Fibroblast of skin of scalp (primary cell): Measurements from ENCODE around the gene OSBP2.
A peak's percentile ranks its signal among the peaks of the same experiment; 100 is the strongest.

Experiments
- DNase-seq: peaks from one replicate; pipeline ENCODE4 v3.0.0-alpha.2; 2013

OSBP2 gene

GRCh38 chr22:30869667-30870395, 175.2 kb downstream of the OSBP2 start:
- DNase-seq = no peak

GRCh38 chr22:30870451-30871345, 176.0 kb downstream of the OSBP2 start:
- no peak for DNase-seq

GRCh38 chr22:30871391-30872284, 177.0 kb downstream of the OSBP2 start:
- no peak for DNase-seq

- DNase-seq = no peak
These were observed 177.8 kb downstream of the OSBP2 start for GRCh38 chr22:30872285-30873041.

- no peak for DNase-seq
These were observed 178.5 kb downstream of the OSBP2 start for GRCh38 chr22:30873086-30873650.

GRCh38 chr22:30873661-30874060, 179.0 kb downstream of the OSBP2 start:
- no peak for DNase-seq

GRCh38 chr22:30874431-30875370, 180.0 kb downstream of the OSBP2 start:
- DNase-seq = no peak

GRCh38 chr22:30875481-30876215, 181.0 kb downstream of the OSBP2 start:
- no peak for DNase-seq

- DNase-seq = no peak
These were observed 181.6 kb downstream of the OSBP2 start for GRCh38 chr22:30876221-30876751.

GRCh38 chr22:30876915-30877553, 182.4 kb downstream of the OSBP2 start:
- DNase-seq = peak; percentile 19

- no peak for DNase-seq
These were observed 183.2 kb downstream of the OSBP2 start for GRCh38 chr22:30877662-30878515.

GRCh38 chr22:30878516-30879414, 184.1 kb downstream of the OSBP2 start:
- DNase-seq = peak; percentile 6

- DNase-seq = no peak
These were observed 184.7 kb downstream of the OSBP2 start for GRCh38 chr22:30879415-30879797.

GRCh38 chr22:30880181-30880601, 185.5 kb downstream of the OSBP2 start:
- DNase-seq = no peak

GRCh38 chr22:30880847-30881246, 186.2 kb downstream of the OSBP2 start:
- no peak for DNase-seq

GRCh38 chr22:30881361-30882183, 186.9 kb downstream of the OSBP2 start:
- DNase-seq = no peak
